Mesenteric fat pad (tissue), 1 donor: ENCODE measurements around the gene EDN2. TPM values are rescaled to one million over a fixed set of nuclear protein-coding genes. Genes with fewer than 3 reads are reported as not detected.

ENCODE experiments used
- DNase-seq: peaks from one replicate; pipeline ENCODE4 v3.0.0-alpha.2; 2020; ENCODE audit warnings: low spot score
- total RNA-seq: library from RNA; stranded (reverse); fragmentation: NEBNext Ultra II Directional; extraction: Animal tissue kit (Norgen Biotek cat#: 25700); gene quantifications from one replicate; pipeline ENCODE4 v1.2.1, GENCODE V29; 2021
- donor health status: DM: yes; HTN: yes; CAD: no.

EDN2 gene
- total RNA-seq, 1 donor from 2014 or later = not detected

DNA sequence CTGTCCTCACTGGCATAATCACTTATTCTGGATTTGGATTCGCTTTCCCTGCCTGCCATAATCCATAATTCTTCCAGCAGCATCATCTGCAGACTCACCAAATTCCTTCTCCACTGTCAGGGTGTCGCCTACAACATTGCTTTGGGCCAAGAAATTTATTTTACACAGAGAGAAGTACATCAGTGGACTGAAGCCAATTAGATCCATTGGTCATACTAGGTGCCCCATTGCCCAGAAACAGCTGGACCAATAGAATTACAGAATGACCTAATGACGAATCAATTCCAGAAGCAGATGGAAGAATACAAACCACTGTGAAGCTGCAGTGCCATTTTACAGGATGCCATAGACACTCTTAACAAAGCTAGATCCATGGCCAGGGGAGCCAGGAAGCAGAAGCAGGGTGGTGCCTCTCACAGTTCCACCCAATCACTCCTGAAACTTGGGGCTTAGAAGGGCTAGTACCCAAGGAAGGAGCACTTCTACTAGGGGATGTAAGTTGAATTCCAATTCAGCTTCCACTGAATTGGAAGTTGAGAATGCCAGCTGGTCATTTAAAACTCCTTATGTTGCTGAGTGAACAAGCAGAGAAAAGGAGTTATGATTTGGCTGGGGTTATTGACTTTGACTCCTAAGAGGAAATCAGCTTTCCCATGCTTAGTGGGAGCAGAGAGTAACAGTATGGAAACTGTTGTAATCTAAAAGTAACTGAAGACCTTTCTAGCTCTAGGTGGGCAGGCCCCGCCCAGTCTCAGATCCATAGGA lies 44.0 kb downstream of the EDN2 start:
- DNase-seq = no peak

DNA sequence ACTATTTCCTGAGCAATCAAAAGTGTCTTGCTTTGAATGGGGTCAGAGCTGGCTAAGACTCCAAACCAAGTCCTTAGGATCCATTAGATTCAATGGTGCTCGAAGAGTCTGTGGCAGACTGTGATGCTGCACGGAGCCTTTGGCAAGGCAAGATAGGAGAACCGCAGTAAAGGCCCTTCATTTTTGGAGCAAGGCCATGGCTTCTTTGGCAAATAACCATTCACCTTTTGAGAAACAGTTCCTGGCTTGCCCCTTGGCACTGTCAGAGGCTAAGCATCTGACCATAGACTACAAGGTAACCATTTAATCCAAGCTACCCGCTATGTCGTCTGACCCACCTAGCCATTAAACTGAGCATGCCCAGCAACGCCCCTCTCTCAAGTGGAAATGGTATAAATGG lies 45.2 kb downstream of the EDN2 start:
- no peak for DNase-seq

DNA sequence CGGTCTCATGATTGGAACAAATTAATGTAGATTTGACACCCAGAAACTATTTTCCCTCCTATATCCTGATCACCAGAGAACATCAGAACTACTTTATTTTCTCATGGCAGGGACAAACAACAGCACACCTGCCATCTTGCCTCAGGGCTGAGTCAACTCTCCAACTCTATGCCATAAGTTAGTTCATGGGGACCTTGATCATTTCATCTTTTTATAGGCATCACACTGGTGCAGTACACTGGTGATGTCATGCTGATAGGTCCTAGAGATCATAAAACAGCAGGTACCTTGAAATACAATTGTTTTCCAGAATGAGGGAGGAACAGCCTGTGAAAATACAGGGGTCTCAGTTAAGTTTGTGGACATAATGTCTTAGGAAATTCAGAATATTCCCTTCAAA lies 45.8 kb downstream of the EDN2 start:
- DNase-seq = no peak

DNA sequence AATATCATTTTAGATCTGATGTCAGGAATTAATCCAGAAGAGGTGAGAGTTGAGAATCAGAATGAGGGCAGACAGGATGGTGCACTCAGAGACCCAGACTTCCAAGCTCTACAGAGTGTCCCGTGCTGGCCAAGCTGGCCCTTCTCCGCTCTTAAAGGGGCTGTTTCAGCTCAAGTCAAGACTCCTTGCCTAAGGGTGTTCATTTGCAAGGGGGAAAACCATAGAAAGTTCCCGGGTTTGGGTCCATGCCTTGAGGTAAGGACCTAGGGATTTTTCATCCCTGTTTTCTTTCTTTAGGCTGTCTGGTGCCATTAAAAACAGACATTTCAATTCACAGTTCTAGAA lies 47.5 kb downstream of the EDN2 start:
- DNase-seq = no peak

DNA sequence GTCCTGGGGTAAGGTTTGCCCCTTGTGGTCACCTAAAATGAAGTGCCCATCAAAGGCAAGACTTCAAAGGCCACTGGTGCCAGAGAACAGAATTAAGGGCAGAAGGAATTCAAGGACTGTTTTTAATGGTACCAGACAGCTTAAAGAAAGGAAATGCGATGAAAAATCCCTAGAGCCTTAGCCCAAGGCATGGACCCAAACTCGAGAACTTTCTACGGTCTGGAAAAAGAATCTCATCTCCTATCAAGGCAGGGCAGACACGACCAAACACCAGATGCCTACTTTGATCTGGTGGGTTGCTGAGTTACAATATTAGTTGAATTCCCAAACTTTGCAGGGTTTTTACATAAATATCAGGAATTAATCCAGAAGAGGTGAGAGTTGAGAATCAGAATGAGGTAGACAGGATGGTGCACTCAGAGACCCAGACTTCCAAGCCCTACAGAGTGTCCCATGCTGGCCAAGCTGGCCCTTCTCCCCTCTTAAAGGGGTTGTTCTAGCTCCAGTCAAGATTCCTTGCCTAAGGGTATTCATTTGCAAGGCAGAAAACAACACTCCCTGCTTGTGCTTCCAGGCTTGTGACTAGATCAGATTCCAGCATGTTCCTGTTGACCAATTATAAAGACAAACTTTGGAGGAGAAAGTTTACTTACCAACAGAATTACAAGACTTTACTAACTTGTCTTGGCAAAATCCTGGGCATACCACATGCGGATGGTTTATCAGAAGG lies 48.0 kb downstream of the EDN2 start:
- DNase-seq = no peak

DNA sequence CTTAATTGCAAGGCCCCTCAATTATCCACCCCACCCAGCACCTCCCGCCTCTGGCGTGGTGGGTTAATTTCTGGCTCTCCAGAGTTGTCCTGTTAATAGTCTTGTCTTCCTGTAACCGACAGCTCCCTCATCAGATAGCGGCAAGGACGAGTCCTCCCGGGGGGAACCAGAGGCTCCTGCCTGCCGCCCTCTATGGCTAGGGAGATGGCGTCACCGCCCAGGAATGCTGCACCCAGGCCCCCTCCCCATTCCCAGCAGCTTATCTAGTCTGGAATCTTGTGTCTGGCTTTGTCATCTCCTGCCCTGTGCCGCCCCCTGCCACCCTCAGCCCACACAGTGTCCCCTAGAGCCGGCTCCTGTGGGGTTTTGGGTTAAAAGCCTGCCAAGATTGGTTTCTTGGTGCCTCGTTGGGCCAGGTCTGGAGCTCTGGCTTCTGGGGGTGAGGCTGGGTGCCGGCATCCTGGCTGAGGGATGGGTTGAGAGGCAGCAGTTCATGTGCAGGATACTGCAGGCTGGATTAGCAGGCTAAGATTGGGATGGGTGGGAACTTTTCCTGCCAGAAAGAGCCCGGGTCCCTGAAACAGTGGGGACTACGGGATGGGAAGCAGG lies 48.8 kb downstream of the EDN2 start:
- no peak for DNase-seq

DNA sequence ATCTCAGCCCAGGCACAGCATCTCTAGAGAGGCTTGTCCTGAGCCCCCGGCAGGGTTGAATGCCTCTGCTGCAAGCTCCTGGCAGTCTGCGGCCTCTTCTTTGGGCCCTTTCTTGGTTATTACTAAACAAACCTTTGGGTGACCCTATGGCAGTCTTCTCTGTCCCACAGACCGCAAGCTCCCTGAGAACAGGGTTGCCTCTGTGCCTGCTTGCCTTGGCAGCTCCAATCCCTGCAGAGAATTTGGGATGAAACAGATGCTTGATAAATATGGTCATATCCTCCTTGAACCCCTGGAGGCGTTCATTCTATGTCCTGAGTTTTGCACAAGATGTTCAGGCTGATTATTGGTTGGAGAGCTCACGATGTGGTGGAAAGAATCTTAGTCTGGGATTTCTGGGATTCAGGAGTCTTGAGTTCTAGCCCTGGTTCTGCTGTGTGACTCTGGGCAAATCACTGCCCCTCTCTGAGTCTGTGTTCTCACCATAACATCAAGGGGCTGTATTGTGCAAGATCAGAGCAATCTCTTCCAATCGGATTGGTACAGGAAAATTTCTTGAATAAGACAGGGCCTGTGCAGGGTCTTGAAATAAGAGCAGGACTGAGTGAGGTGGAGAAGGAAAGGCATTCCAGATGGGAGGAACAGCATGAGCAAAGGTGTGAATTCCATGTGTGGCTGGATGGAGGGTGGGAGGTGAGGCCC lies 49.6 kb downstream of the EDN2 start:
- no peak for DNase-seq

DNA sequence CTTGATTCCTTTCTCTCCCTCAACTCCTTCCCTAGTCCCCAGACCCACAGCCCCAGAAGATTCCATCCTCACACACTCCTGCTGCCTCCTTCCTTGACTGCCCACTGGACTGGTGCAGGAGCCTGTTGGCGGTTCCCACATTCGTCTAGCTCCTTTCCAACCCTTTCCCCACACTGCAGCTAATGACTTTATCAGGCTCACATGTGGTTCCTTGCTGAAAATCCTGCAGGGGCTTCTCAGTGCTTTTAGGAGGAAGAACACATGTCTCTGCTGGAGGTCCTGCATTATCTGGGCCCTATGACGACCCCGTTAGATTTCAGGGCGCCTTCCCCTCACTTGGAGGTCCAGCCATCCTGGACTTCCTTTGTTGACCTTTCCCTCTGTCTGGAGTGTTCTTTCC lies 50.2 kb downstream of the EDN2 start:
- DNase-seq = no peak

DNA sequence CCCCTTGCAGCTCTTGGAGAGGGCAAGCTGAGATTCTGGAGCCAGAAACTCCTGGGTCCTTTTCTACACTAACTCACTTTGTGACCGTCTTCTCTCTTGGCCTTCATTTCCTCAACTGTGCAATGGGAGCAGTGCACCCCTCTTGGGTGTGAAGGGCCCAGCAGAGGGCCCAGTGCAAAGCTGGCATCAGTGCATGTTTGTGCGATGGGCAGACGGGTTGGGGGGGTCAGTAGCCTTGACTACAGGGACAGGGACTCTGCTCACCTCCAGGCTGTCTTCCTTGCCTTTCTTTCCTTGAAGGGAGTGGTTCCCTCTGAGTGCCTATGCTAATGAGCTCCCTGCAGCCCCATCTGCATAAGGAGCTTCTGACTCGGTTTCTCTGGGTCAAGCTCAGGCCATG lies 51.0 kb downstream of the EDN2 start:
- DNase-seq = no peak

DNA sequence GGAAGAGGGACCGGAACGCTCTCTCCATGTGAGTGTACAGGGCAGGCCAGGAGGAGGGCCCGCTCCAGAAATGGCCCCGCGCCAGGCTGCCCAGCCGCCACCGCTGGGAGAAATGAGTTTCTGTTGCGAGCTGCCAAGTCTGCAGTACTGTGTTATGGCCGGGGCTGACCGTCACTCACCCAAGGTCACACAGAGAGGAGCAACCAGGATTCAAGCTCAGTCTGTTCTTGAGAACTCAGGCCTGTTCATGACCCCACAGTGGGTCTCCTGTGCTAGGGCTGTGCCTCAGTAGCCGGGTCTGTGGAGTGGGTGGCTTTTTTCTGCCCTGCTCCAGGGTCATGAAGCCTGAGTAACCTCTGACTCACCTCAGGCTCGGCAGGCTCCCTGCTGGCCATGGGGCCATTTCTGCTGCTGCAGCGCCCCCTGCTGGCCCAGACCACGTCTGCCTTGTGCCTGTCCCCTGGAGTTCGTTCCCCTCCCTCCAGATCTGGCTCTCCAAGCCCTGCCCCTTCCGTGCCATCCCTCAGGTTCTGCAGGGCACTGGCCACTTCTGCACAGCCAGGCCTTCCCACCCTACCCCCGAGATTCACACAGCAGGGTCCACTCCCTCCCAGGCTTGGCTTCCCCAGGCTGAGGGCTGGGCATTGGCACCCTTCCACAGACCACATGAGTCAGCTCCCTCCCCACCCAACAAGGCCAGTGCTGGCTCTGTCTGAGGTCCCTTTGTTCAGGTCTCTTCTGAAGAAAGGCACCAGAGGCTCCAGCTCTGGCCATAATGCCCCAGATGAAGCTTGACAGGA lies 51.8 kb downstream of the EDN2 start:
- peak; percentile 96 for DNase-seq

DNA sequence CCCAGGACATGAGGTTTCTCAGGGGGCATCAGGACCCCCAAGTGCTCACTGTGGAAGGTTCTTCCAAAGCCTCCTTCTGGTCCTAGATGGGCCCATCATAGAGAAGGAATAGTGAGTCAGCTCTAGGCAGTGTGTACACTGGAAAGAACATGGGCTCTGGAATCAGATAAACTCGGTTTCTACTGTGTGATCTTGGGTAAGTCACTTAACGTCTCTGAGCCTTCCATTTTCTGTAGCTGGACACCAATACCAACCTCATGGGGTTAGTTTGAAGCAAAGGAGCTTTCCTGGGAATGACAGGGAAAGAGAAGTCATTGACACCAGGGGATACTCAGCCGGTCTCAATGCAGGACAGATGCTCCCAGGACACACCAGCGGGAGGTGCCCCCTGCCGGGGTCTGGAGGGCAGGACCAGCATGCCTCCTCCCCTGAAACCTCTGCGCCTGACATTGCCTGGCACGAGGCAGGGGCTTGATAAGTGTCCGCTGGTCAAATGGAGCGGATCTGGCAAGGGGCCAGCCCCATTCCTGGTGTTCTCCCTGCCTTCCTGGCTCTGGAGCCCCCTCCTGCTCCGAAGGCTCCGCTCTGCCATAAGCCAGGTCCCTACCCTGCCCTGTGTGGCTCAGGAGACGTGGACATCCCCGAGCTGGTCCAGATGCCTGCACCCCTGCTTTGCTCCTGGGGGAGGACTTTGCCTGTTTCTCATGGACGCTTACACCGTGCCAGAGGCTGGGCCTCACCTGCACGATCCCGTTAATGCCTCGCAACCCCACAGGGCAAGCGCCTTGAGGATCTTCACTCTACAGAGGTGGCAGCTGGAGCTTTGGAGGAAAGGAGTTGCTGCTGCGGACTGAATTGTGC lies 52.8 kb downstream of the EDN2 start:
- DNase-seq = no peak

DNA sequence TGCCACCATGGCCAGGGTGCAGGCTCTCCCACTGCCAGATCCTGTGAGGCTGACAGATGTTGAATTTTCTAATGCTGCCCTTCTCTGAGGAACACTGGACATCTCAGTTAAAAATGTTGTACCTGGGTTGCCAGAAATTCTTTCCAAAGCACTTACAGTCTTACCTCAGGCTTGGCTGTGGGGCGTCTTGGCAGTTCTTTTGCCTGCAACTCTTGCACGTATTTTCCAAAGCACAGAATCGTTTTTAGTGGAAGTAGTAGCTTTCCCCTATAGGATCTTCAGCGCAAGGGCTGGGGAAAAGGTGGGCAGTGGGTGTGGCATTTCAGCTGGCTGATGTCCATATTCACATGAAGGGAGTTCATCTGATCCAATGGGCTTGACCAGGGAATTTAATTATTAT lies 53.9 kb downstream of the EDN2 start:
- no peak for DNase-seq

DNA sequence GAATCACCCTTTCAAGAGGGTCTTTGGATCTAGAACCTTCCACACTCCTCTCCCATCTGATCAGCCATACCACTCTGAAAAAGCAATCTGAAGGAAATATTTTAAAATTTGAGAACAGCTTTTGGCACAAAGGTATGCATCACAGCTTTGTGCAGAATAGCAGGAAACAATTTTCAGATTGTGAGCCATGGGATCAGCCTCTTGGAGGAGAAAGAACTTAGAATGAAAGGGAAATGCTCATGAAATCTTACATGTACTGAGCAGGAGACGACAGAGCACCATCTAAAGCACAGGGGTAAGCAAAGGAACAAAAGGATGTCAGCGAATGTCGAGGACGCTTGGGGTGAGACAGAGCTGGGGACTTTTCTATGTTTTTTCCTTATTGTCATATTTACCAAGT lies 54.4 kb downstream of the EDN2 start:
- no peak for DNase-seq

DNA sequence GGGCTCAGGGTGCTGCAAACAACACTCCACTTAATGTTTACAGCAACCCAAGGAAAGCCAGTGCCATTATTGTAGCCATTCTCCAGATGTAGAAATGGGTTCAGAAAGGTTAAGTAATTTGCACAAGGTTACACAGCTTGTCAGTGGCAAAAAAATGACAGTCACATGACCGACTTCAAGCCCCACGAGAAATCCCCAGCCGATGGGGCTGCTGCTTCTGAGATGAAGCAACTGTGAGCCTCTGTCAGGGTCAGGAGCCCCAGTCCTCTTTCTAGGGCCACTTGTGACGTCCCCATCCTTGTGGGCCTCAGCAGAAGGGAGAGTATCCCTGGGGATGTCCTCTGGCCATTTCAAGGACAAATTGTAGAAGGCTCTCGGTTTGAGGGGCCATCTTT lies 54.8 kb downstream of the EDN2 start:
- DNase-seq = no peak

Other genes starting within 250 kb of the EDN2 start
- gene SCMH1, start 242.4 kb downstream of the EDN2 start, total RNA-seq = 35.8 TPM
- gene FOXO6, start 123.2 kb downstream of the EDN2 start, total RNA-seq = not detected